HG02642 (cell line): ENCODE measurements around the gene NEUROG3.
"Not testable (repeated sequence)": the region's sequence is repeated elsewhere in the genome, so short reads cannot be mapped to it uniquely, and the experiment has no call there.

ENCODE experiments used
- ATAC-seq: cut with Tn5 transposase; IDR thresholded peaks from one replicate; pipeline ENCODE4 v1.9.1; 2021; ENCODE audit warnings: mild to moderate bottlenecking; ENCODE audit not compliant: unreplicated experiment, poor library complexity

Gene NEUROG3

GRCh38 chr10:69572159-69573055, 815 bp downstream of the NEUROG3 start:
- no peak for ATAC-seq

DNA sequence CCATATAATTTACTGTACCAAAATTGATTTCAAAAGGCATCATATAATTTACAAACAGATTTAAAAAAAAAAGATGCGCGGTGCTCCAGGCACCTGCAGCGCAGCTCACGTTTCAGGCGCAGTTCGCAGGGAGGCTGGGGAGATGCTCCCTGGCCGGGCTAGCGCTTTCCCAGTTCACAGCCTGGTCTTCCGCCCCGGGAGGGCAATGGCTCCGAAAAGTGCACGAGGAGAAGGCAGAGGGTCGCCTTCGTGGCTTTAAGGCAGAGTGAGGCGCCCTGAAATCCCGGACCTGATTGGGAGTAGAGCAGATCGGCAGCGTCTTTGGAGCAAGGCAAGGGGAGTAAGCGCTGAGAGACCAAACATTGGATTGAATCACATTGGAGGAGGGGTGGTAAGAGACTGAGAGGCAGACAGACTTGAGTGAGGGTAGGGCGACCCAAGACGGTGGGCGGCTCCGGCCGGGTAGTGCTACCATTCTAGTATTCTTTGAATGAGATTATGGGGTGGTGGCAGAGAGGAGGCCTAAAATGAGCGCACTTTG, 1.5 kb downstream of the NEUROG3 start:
- ATAC-seq = no peak

GRCh38 chr10:69570050-69570816, 3.0 kb downstream of the NEUROG3 start:
- ATAC-seq = no peak

DNA sequence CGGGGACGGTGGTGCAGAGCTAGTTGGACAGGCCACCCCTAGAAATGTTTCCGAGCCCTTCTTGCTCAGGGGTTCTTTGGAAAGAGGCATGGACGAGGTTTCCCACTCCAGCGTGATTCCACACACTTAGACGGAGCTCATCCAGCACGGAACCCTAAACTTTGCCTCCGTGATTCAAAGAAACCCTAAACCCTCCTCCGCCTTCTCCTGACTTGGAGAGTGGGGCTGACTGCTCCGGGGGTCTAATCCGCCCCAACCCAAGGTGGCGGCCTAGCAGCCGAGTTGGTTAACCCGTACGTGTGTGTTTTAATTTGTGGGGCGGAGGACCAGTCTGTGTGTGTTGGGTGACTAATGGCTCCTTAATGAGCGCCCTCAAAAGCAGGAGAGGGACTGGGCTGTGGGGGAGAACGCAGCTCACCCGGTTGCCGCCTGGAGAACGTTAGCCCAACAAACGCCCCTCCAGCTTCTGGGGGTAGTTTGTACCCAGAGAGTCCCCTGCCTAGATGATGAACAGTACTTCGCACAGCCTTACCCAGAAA, 3.8 kb downstream of the NEUROG3 start:
- no peak for ATAC-seq

DNA sequence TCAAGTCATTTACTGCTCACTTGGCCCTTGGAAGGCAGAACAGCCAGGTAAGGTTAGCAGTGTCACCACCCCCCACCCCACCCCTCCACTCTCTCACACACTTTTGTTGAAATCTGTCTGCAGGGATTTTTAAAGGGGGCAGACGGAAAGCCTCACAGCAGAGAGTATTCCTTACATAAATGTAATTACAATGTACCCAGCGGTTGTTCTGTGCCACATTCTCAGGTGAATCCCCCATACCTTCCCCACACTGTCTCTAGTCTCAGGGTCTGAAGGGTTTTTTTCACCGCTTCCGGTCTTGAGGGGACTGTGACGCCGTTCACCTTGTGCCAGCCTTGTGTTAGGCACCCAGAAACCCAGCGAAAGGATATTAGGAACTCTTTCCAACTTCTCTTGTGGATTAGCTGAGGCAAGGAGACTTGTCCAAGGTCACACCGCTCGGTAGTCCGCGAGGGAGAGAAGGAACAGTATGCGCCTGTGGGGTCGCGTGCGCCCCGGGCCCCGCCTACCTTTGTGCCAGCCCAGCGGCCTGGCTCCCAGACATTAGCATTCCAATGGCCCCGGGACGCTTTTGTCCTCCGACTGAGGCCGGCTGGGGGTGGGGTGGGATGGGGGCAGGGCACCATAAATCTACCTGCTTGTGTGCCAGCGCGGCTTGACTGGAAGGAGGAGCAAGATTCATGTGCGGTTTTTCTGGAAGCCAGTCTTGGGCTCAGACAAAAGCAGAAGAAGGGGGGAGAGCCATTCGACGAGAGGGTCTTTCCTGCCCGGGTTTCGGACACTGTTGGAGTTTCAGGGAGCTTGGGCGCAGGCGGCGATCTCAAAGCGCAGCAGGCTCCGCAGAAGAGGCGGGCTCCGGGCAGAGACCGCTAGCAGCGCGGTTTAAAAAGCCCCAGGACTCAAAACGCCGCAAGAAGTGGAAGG, 4.5 kb downstream of the NEUROG3 start:
- no peak for ATAC-seq

GRCh38 chr10:69567920-69568319, 5.3 kb downstream of the NEUROG3 start:
- ATAC-seq = no peak

DNA sequence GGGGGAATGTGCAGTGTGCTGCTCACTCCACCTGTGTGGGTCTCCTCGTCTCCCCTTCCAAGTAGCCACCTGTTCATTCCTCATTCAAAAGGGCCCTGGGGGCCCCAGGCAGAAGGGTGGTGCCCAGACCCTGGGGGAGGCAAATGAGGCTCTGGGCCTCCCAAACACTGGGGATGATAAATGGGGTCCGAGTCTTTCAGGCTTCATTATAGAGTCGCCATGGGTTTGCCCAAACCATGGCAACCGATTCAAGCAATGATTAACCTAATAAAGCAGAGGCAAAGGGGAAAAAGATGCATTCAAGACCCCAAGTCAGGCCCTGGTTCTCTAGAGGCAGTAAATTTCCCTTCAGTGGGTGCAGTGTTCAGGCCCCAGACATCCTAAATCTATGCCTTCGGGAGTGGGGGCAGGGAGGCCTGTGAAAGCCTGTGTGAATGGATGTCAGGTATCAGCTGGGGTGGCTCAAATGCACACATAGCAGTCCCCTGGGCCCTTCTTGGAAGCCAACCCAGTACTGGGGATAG, 10.4 kb downstream of the NEUROG3 start:
- ATAC-seq = no peak

DNA sequence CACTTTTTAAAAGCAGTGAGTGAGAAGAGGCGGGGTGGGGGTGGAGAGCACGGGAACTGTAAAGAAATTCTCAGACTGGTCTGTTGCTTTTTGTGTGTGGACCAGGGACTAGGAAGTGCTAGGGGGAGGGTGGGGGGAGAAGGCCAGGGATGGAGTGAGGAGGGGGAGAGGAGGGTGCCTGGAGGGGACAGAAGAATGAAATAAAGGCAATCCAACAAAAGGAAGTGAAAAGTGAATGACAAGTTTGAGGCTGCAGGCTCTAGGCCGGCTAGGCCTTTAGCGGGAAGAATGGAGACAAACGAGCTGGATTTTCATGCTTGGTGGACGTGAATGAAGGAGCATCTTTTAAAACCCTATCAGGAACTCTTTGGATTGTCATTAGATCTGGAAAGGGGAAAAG, 13.7 kb downstream of the NEUROG3 start:
- ATAC-seq = no peak

DNA sequence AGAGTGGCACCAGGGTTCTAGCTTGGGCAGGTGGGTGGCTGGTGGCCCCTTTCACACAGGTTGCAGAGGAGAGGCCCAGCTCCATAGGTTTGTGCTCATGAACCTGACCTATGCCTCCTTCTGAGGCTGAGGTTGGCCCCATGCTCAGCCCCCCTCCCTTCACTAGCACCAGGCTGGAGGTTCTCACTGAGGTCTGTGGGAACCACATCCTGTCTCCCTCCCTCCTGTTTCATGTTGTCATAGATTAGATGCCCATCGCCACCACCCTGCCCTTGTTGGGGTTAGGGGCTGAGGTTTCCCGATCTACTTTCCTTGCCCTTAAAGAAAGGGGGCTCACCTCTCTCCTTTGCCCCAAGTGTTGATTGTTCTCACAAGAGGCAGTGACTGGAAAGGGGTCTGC, 14.7 kb downstream of the NEUROG3 start:
- ATAC-seq = no peak

GRCh38 chr10:69554611-69555010, 18.6 kb downstream of the NEUROG3 start:
- ATAC-seq = no peak

DNA sequence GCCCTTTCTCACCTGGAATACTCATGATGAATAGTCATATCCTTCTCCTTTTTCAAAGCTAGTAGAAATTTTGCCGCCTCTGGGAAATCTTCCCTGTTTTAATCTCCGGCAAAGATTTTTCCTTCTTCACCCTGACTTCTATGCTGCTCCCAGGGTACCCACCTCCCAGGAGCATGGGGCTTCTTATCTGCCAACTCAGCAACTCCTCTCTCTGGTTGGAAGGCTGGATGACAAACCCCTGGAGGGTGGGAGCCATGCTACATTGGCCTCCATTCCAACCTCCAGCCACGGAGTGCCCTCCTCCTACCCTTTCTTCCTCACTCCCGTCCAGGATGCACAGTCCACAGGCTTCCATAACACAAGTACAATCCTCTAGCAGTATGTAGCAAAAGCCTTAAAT, 19.9 kb downstream of the NEUROG3 start:
- no peak for ATAC-seq

DNA sequence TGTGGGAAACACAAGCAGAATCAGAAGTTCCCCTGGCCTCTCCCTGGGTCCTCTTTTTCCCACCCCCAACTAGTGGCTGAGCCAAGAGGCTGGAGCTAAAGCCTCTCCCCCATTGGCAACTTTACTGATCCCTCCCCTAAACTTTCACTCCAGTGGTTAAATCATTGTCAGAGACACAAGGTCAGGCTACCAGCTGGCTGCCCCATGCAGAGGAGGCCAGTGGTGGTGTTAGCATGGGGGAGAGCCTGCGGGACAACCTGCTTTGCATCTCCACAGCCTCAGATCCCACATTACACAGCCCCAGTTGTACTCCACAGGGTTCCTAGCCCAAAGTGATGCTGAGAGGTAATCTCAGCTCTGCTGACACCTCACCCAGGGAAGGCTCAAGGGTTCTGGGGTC, 21.0 kb downstream of the NEUROG3 start:
- no peak for ATAC-seq

GRCh38 chr10:69549959-69550358, 23.3 kb downstream of the NEUROG3 start:
- ATAC-seq = no peak

- ATAC-seq = no peak
Measured at GRCh38 chr10:69541463-69541862, 31.8 kb downstream of the NEUROG3 start.

GRCh38 chr10:69538461-69538860, 34.8 kb downstream of the NEUROG3 start:
- ATAC-seq = no peak

GRCh38 chr10:69537449-69537848, 35.8 kb downstream of the NEUROG3 start:
- no peak for ATAC-seq

- ATAC-seq = not testable (repeated sequence)
Measured at GRCh38 chr10:69536521-69536920, 36.7 kb downstream of the NEUROG3 start.

GRCh38 chr10:69533658-69534057, 39.6 kb downstream of the NEUROG3 start:
- no peak for ATAC-seq

GRCh38 chr10:69527961-69528360, 45.3 kb downstream of the NEUROG3 start:
- ATAC-seq = no peak
